HCT116 (cell line): ENCODE results near the gene SETD1B. TPM values are rescaled to one million over a fixed set of nuclear protein-coding genes. Genes with fewer than 3 reads are reported as not detected.
A peak's percentile ranks its signal among the peaks of the same experiment; 100 is the strongest.

Experiments used
- ATAC-seq: fragments of 200-7000 bp; cut with Tn5 transposase; 2 replicates; pipeline ENCODE4 v1.9.1; 2020; ENCODE audit warnings: mild to moderate bottlenecking, moderate library complexity
- BruUV-seq: library from RNA; stranded (reverse); fragments of 400-500 nt; replicated peaks from 2 replicates; lab custom pipeline; 2021; lab: Mats Ljungman, UMichigan
- CTCF ChIA-PET: fragments of 300-600 bp; sonication (Branson Sonifier 250); formaldehyde crosslinking; loops from one replicate; lab custom pipeline; 2021; ENCODE audit warnings: antibody characterized with exemption; lab: Charles Lee
- POLR2A ChIA-PET: fragments of 300-600, 350-600 bp; sonication (Branson Sonifier 250); formaldehyde crosslinking; loops from one replicate; lab custom pipeline; 2021; ENCODE audit warnings: antibody characterized with exemption; lab: Charles Lee
- RAD21 ChIA-PET, 2 experiments: fragments of 300-600 bp; sonication (Branson Sonifier 250); formaldehyde crosslinking; loops; one replicate each; lab custom pipeline; 2023; ENCODE audit warnings: low total read pairs in 2 of 2; ENCODE audit not compliant: uncharacterized antibody in 2 of 2, unreplicated experiment in 2 of 2, low non-redundant PET in 1 of 2; lab: Charles Lee
- DNase-seq: peaks from one replicate; pipeline ENCODE4 v3.0.0-alpha.2; 2010; ENCODE audit warnings: low read depth, low spot score
- H2AFZ ChIP-seq: fragments of 200-600 bp; shearing (Covaris generic), sonication (generic); 2 replicates; pipeline ENCODE4 v1.6.1; 2017; ENCODE audit warnings: low read depth, mixed run types, mixed read lengths, antibody characterized with exemption, low read length; ENCODE audit not compliant: poor library complexity, severe bottlenecking
- H3K27ac ChIP-seq: 2 replicates; pipeline ENCODE4 v1.5.1; 2012; ENCODE audit warnings: low read depth, low read length
- H3K27me3 ChIP-seq: fragments of 200-600 bp; sonication (generic); 2 replicates; pipeline ENCODE4 v1.6.1; 2016; ENCODE audit warnings: mixed run types, low read length, mixed read lengths; ENCODE audit not compliant: insufficient read depth
- H3K36me3 ChIP-seq, 2 experiments: fragments of 200-500 bp in 1 of 2; fragments of 200-600 bp in 1 of 2; sonication (Bioruptor generic) in 1 of 2; sonication (generic) in 1 of 2; 2 replicates each; pipeline versions ENCODE4 v1.5.1 to v1.6.1; 2014 to 2016; ENCODE audit warnings: low read length in 2 of 2, inconsistent platforms in 1 of 2, mixed read lengths in 1 of 2, mixed run types in 1 of 2; ENCODE audit not compliant: insufficient read depth in 2 of 2, control insufficient read depth in 1 of 2
- H3K4me1 ChIP-seq, 2 experiments: fragments of 200-600 bp in 1 of 2; sonication (generic) in 1 of 2; 2 replicates each; pipeline versions ENCODE4 v1.5.1 to v1.6.1; 2012 to 2017; ENCODE audit warnings: low read length in 2 of 2, inconsistent platforms in 1 of 2, mild to moderate bottlenecking in 1 of 2, mixed read lengths in 1 of 2, mixed run types in 1 of 2, moderate library complexity in 1 of 2; ENCODE audit not compliant: insufficient read depth in 2 of 2, control insufficient read depth in 1 of 2
- H3K4me2 ChIP-seq: fragments of 200-600 bp; sonication (generic); 2 replicates; pipeline ENCODE4 v1.6.1; 2017; ENCODE audit warnings: mixed run types, low read length, mixed read lengths
- H3K4me3 ChIP-seq, 2 experiments: fragments of 200-600 bp in 1 of 2; sonication (generic) in 1 of 2; replicated peaks in 1 of 2; 2 replicates each; pipeline ENCODE4 v1.5.1; 2011 to 2016; ENCODE audit warnings: low read length in 2 of 2, control low read depth in 1 of 2, low read depth in 1 of 2, mild to moderate bottlenecking in 1 of 2, mixed read lengths in 1 of 2, mixed run types in 1 of 2
- H3K79me2 ChIP-seq: fragments of 200-600 bp; sonication (generic); 2 replicates; pipeline ENCODE4 v1.6.1; 2017; ENCODE audit warnings: mild to moderate bottlenecking, mixed run types, low read length, moderate library complexity, mixed read lengths; ENCODE audit not compliant: insufficient read depth
- H3K9ac ChIP-seq: fragments of 200-600 bp; sonication (generic); 2 replicates; pipeline ENCODE4 v1.6.1; 2016; ENCODE audit warnings: low read length, mixed read lengths
- H3K9me2 ChIP-seq: fragments of 200-600 bp; sonication (generic), shearing (Covaris generic); 2 replicates; pipeline ENCODE4 v1.6.1; 2017; ENCODE audit warnings: mixed run types, mild to moderate bottlenecking, moderate library complexity; ENCODE audit not compliant: insufficient read depth
- H3K9me3 ChIP-seq, 2 experiments: fragments of 200-500 bp in 1 of 2; fragments of 200-600 bp in 1 of 2; sonication (Bioruptor generic) in 1 of 2; sonication (generic) in 1 of 2; 2 replicates each; pipeline ENCODE4 v1.6.1; 2014 to 2017; ENCODE audit warnings: low read length in 2 of 2, mixed read lengths in 2 of 2, inconsistent platforms in 1 of 2, low read depth in 1 of 2, mild to moderate bottlenecking in 1 of 2, mixed run types in 1 of 2, moderate library complexity in 1 of 2; ENCODE audit not compliant: control insufficient read depth in 1 of 2, insufficient read depth in 1 of 2
- H4K20me1 ChIP-seq: fragments of 200-600 bp; sonication (generic), shearing (Covaris generic); 2 replicates; pipeline ENCODE4 v1.6.1; 2017; ENCODE audit warnings: mixed run types, mild to moderate bottlenecking, moderate library complexity; ENCODE audit not compliant: insufficient read depth
- CTCF ChIP-seq, 3 experiments: fragments of 200-600 bp in 1 of 3; sonication (generic) in 1 of 3; IDR thresholded peaks in 2 of 3; conservative IDR thresholded peaks in 1 of 3; 2 replicates each; pipeline ENCODE4 v1.5.1; 2012 to 2017; ENCODE audit warnings: low read depth in 2 of 3, low read length in 2 of 3, antibody characterized with exemption in 1 of 3, borderline replicate concordance in 1 of 3, control low read depth in 1 of 3, mild to moderate bottlenecking in 1 of 3, mixed read lengths in 1 of 3, mixed run types in 1 of 3, moderate library complexity in 1 of 3; ENCODE audit not compliant: insufficient read depth in 1 of 3
- FOSL1 ChIP-seq: IDR thresholded peaks from 2 replicates; pipeline ENCODE4 v1.6.1; 2012; ENCODE audit warnings: low read depth
- JUND ChIP-seq: IDR thresholded peaks from 2 replicates; pipeline ENCODE4 v1.6.1; 2012
- TCF7L2 ChIP-seq: IDR thresholded peaks from 2 replicates; pipeline ENCODE4 v1.7.0; 2011; ENCODE audit warnings: borderline replicate concordance, inconsistent platforms; ENCODE audit not compliant: insufficient read depth, insufficient read length; ENCODE audit errors: extremely low read depth
- intact Hi-C: fragments of 100-400 bp; cut with micrococcal nuclease; formaldehyde crosslinking; loops from 2 replicates; pipeline ENCODE4 v1.10.0; 2022
- total RNA-seq: library from RNA; stranded (reverse); gene quantifications from one replicate; pipeline ENCODE4 v1.2.1, GENCODE V29; 2021; ENCODE audit not compliant: unreplicated experiment

SETD1B gene
- total RNA-seq, 1 experiment from 2014 or later = 17.5 TPM

GRCh38 chr12:121858318-121858661, 54.5 kb downstream of the SETD1B start:
- H3K9ac ChIP-seq = no peak overlapping the region

More at GRCh38 chr12:121858318-121858661, 54.5 kb downstream of the SETD1B start:
- H2AFZ ChIP-seq = no peak overlapping the region
- CTCF ChIA-PET = no interaction called here
- H4K20me1 ChIP-seq = no peaks in the 10 kb centered on the region
- peak overlapping the region; percentile 61 for H3K4me2 ChIP-seq
- POLR2A ChIA-PET = no interaction called here
- no peaks in the 10 kb centered on the region for H3K36me3 ChIP-seq
- H3K4me1 ChIP-seq = peaks cover 15 to 28% of the 10 kb centered on the region in 2 experiments
- BruUV-seq = no TSS peak
- H3K79me2 ChIP-seq = no peaks in the 10 kb centered on the region
- TF ChIP-seq FOSL1 (no peak), TCF7L2 (no peak), CTCF (IDR thresholded peaks at IDR 0.05 in 2 of 3, conservative IDR thresholded peaks at IDR 0.05 in 1 of 3; ENCODE audit: borderline replicate concordance in 1 of 3, insufficient read depth in 1 of 3, low read depth in 2 of 3, low read length in 2 of 3) (no peak), JUND (no peak)
- H3K4me3 ChIP-seq = no peak overlapping the region
- peak overlapping the region; percentile 52; the same call in 1 of the 2 replicates for H3K27ac ChIP-seq
- RAD21 ChIA-PET = no interaction called here
- intact Hi-C loops = no loop called here
- DNase-seq (no peak), ATAC-seq (no peak)
- H3K9me3 ChIP-seq = no peaks in the 10 kb centered on the region
- H3K27me3 ChIP-seq = no peaks in the 10 kb centered on the region
- no peaks in the 10 kb centered on the region for H3K9me2 ChIP-seq
